Measurements from ENCODE around the gene PDHB. TPM values are rescaled to one million over a fixed set of nuclear protein-coding genes. Genes with fewer than 3 reads are reported as not detected.

Gene PDHB
- total and polyA plus RNA-seq, 2 of the 13 experiments (the other 11 are each of a cell fraction or from before 2014, with no cell fraction given), result 108 to 153 TPM

DNA sequence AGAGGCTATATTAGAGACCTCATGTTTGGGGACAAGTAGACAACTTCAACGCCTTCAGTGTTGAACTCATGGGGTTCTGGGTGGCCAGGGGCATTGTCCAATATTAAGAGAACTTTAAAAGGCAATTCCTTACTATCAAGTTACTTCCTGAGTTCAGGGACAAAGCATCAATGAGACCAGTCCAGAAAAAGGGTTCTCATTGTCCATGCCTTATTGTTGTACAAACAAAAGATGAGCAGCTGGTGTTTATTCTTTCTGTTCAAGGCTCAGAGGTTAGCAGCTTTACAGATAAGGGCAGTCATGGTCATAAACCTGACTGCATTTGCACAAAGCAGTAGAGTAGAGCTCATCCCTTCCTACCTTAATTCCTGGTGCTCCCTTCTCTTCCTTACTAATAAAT lies 18.5 kb upstream of the PDHB start (continued):
- TF ChIP-seq JUND (CRISPR knock-in tag; IDR thresholded peaks at IDR 0.05) (0 out of 2 replicates have a peak, but pooled peaks have one; percentile 36), ZNF644 (CRISPR knock-in tag; IDR thresholded peaks at IDR 0.05; ENCODE audit: low read depth) (peak; percentile 60), ZNF691 (CRISPR knock-in tag; IDR thresholded peaks at IDR 0.05; ENCODE audit: borderline replicate concordance, low read depth) (no peak), SNAPC5 (CRISPR knock-in tag; IDR thresholded peaks at IDR 0.05; ENCODE audit: borderline replicate concordance) (no peak), STAG1 (CRISPR knock-in tag; IDR thresholded peaks at IDR 0.05) (no peak), TARDBP (CRISPR knock-in tag; IDR thresholded peaks at IDR 0.05) (peak; percentile 70), IKZF5 (CRISPR knock-in tag; IDR thresholded peaks at IDR 0.05) (0 out of 2 replicates have a peak, but pooled peaks have one; percentile 44), ZNF510 (CRISPR knock-in tag; IDR thresholded peaks at IDR 0.05; ENCODE audit: low read depth) (0 out of 2 replicates have a peak, but pooled peaks have one; percentile 5), ZBTB38 (CRISPR knock-in tag; IDR thresholded peaks at IDR 0.05) (no peak), ZNF367 (CRISPR knock-in tag; IDR thresholded peaks at IDR 0.05; ENCODE audit: borderline replicate concordance) (no peak), SAP130 (CRISPR knock-in tag; IDR thresholded peaks at IDR 0.05; ENCODE audit: low read depth) (peak; percentile 87), ZFX (CRISPR knock-in tag; IDR thresholded peaks at IDR 0.05; ENCODE audit: low read depth) (peak; percentile 5; the same call in 1 of the 2 replicates), SMARCE1 (IDR thresholded peaks at IDR 0.05; ENCODE audit: borderline replicate concordance) (0 out of 2 replicates have a peak, but pooled peaks have one; percentile 39), ZNF263 (CRISPR knock-in tag; IDR thresholded peaks at IDR 0.05) (peak; percentile 96), ZNF329 (CRISPR knock-in tag; IDR thresholded peaks at IDR 0.05; ENCODE audit: low read depth) (no peak), ZC3H13 (CRISPR knock-in tag; IDR thresholded peaks at IDR 0.05) (no peak), ZNF350 (CRISPR knock-in tag; IDR thresholded peaks at IDR 0.05; ENCODE audit: borderline replicate concordance, low read depth) (no peak), FOXP4 (CRISPR knock-in tag; IDR thresholded peaks at IDR 0.05) (peak; percentile 92)
- TF ChIP-seq, protein P1, sequence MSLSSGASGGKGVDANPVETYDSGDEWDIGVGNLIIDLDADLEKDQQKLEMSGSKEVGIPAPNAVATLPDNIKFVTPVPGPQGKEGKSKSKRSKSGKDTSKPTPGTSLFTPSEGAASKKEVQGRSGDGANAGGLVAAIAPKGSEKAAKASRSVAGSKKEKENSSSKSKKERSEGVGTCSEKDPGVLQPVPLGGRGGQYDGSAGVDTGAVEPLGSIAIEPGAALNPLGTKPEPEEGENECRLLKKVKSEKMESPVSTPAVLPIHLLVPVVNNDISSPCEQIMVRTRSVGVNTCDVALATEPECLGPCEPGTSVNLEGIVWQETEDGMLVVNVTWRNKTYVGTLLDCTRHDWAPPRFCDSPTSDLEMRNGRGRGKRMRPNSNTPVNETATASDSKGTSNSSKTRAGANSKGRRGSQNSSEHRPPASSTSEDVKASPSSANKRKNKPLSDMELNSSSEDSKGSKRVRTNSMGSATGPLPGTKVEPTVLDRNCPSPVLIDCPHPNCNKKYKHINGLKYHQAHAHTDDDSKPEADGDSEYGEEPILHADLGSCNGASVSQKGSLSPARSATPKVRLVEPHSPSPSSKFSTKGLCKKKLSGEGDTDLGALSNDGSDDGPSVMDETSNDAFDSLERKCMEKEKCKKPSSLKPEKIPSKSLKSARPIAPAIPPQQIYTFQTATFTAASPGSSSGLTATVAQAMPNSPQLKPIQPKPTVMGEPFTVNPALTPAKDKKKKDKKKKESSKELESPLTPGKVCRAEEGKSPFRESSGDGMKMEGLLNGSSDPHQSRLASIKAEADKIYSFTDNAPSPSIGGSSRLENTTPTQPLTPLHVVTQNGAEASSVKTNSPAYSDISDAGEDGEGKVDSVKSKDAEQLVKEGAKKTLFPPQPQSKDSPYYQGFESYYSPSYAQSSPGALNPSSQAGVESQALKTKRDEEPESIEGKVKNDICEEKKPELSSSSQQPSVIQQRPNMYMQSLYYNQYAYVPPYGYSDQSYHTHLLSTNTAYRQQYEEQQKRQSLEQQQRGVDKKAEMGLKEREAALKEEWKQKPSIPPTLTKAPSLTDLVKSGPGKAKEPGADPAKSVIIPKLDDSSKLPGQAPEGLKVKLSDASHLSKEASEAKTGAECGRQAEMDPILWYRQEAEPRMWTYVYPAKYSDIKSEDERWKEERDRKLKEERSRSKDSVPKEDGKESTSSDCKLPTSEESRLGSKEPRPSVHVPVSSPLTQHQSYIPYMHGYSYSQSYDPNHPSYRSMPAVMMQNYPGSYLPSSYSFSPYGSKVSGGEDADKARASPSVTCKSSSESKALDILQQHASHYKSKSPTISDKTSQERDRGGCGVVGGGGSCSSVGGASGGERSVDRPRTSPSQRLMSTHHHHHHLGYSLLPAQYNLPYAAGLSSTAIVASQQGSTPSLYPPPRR (CRISPR knock-in tag; IDR thresholded peaks at IDR 0.05; ENCODE audit: borderline replicate concordance), result peak; percentile 79; the same call in 1 of the 2 replicates
- TF ChIP-seq, protein P2, sequence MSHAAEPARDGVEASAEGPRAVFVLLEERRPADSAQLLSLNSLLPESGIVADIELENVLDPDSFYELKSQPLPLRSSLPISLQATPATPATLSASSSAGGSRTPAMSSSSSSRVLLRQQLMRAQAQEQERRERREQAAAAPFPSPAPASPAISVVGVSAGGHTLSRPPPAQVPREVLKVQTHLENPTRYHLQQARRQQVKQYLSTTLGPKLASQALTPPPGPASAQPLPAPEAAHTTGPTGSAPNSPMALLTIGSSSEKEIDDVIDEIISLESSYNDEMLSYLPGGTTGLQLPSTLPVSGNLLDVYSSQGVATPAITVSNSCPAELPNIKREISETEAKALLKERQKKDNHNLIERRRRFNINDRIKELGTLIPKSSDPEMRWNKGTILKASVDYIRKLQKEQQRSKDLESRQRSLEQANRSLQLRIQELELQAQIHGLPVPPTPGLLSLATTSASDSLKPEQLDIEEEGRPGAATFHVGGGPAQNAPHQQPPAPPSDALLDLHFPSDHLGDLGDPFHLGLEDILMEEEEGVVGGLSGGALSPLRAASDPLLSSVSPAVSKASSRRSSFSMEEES (CRISPR knock-in tag; IDR thresholded peaks at IDR 0.05), result peak; percentile 49; the same call in 1 of the 2 replicates

All from HepG2 (cell line).